ENCODE measurements around the gene SPATA2.

Gene SPATA2

GRCh38 chr20:49872056-49872455, 43.3 kb downstream of the SPATA2 start:
- TF ChIP-seq CTCF (IDR thresholded peaks at IDR 0.05; ENCODE audit: insufficient read depth, low read length, missing control alignments) = no peak
- DNase-seq (ENCODE audit: low read depth, low spot score) = no peak
- no peak overlapping the region for H3K4me3 ChIP-seq (ENCODE audit: low read depth, low read length)
- CTCF ChIA-PET = interaction anchor here (1.2 to 4.5 kb wide), 4 partner anchors 10 to 329 kb away, joined by 3 to 30 read pairs (median 3); no protein-coding TSS in a partner anchor
- POLR2A ChIA-PET = no interaction called here

GRCh38 chr20:49871391-49871948, 43.9 kb downstream of the SPATA2 start:
- POLR2A ChIA-PET = no interaction called here
- CTCF ChIA-PET = interaction anchor here (1.2 to 4.5 kb wide), 4 partner anchors 9 to 329 kb away, joined by 3 to 30 read pairs (median 3); no protein-coding TSS in a partner anchor
- no peak for TF ChIP-seq CTCF (IDR thresholded peaks at IDR 0.05; ENCODE audit: insufficient read depth, low read length, missing control alignments)
- H3K4me3 ChIP-seq (ENCODE audit: low read depth, low read length) = no peak overlapping the region
- DNase-seq (ENCODE audit: low read depth, low spot score) = no peak

- TF ChIP-seq CTCF (IDR thresholded peaks at IDR 0.05; ENCODE audit: insufficient read depth, low read length, missing control alignments) = no peak
- DNase-seq (ENCODE audit: low read depth, low spot score) = no peak
- ChIA-PET CTCF (interaction anchor here (0.7 kb wide), 1 partner anchor 321 kb away, joined by 4 read pairs; no protein-coding TSS in a partner anchor), POLR2A (no interaction called here)
- no peak overlapping the region for H3K4me3 ChIP-seq (ENCODE audit: low read depth, low read length)
These were observed 45.1 kb downstream of the SPATA2 start for GRCh38 chr20:49870261-49870660.

- ChIA-PET POLR2A (no interaction called here), CTCF (interaction anchor here (0.8 to 4.8 kb wide), 4 partner anchors 19 to 260 kb away, joined by 3 to 32 read pairs (median 10); no protein-coding TSS in a partner anchor)
- no peak for TF ChIP-seq CTCF (IDR thresholded peaks at IDR 0.05; ENCODE audit: insufficient read depth, low read length, missing control alignments)
- DNase-seq (ENCODE audit: low read depth, low spot score) = no peak
- no peak overlapping the region for H3K4me3 ChIP-seq (ENCODE audit: low read depth, low read length)
These were observed 46.4 kb downstream of the SPATA2 start for GRCh38 chr20:49868964-49869363.

- CTCF ChIA-PET = interaction anchor here (1.9 to 4.8 kb wide), 3 partner anchors 20 to 260 kb away, joined by 7 to 32 read pairs (median 12); no protein-coding TSS in a partner anchor
- no peak for DNase-seq (ENCODE audit: low read depth, low spot score)
These were observed 46.8 kb downstream of the SPATA2 start for GRCh38 chr20:49868538-49868937.

More at GRCh38 chr20:49868538-49868937, 46.8 kb downstream of the SPATA2 start:
- H3K4me3 ChIP-seq (ENCODE audit: low read depth, low read length) = no peak overlapping the region
- TF ChIP-seq CTCF (IDR thresholded peaks at IDR 0.05; ENCODE audit: insufficient read depth, low read length, missing control alignments) = no peak
- POLR2A ChIA-PET = no interaction called here
